Uterus (tissue), 4 donors: ENCODE measurements around the gene NKAIN2. TPM values are rescaled to one million over a fixed set of nuclear protein-coding genes. Genes with fewer than 3 reads are reported as not detected.

Experiments
- DNase-seq, 2 donors: peaks; one replicate each; pipeline ENCODE4 v3.0.0-alpha.2; 2019 to 2020
- H3K27ac ChIP-seq, 2 donors: fragments of 200-600 bp; sonication (generic); 1 replicate in 1 of 2; 2 replicates in 1 of 2; pipeline ENCODE4 v1.5.1; 2016 to 2018
- H3K27me3 ChIP-seq, 2 donors: fragments of 200-600 bp; sonication (generic); one replicate each; pipeline ENCODE4 v1.5.1; 2018 to 2019; ENCODE audit warnings: control low read depth in 1 of 2
- H3K36me3 ChIP-seq, 2 donors: fragments of 200-600 bp; sonication (generic); one replicate each; pipeline ENCODE4 v1.5.1; 2019; ENCODE audit warnings: control low read depth in 1 of 2
- H3K4me1 ChIP-seq, 2 donors: fragments of 200-600 bp; sonication (generic); one replicate each; pipeline ENCODE4 v1.5.1; 2018 to 2019; ENCODE audit warnings: control low read depth in 1 of 2
- H3K4me3 ChIP-seq, 2 donors: fragments of 200-600 bp; sonication (generic); 1 replicate in 1 of 2; 2 replicates in 1 of 2; pipeline ENCODE4 v1.5.1; 2018 to 2019; ENCODE audit warnings: mild to moderate bottlenecking in 1 of 2
- H3K9me3 ChIP-seq, 2 donors: fragments of 200-600 bp; sonication (generic); one replicate each; pipeline ENCODE4 v1.5.1; 2019; ENCODE audit warnings: control low read depth in 1 of 2
- CTCF ChIP-seq, 4 experiments: fragments of 200-600 bp in 2 of 4; fragments of 450-650 bp in 2 of 4; sonication (generic) in 2 of 4; IDR thresholded peaks; one replicate each; pipeline ENCODE4 v1.5.1; 2016 to 2019; ENCODE audit warnings: antibody characterized with exemption in 4 of 4, mild to moderate bottlenecking in 2 of 4, moderate library complexity in 1 of 4
- POLR2A ChIP-seq, 2 donors: fragments of 450-650 bp; IDR thresholded peaks; one replicate each; pipeline ENCODE4 v1.6.1; 2016; ENCODE audit warnings: antibody characterized with exemption in 2 of 2, mild to moderate bottlenecking in 1 of 2, moderate library complexity in 1 of 2
- intact Hi-C: fragments of 100-400 bp; cut with DNase I; formaldehyde crosslinking; loops from one replicate; pipeline ENCODE4 v1.15.1; 2023; ENCODE audit warnings: low total_unique reads
- total RNA-seq, 4 donors: library from RNA; depleted of rRNA in 3 of 4; stranded (reverse); fragments of >200 nt in 3 of 4; gene quantifications; one replicate each; pipeline versions ENCODE4 v1.1.0 to v1.2.4, GENCODE V29; 2014 to 2023
- donor health status: DM: yes; HTN: yes; CAD: no.

The NKAIN2 gene
- total RNA-seq, 4 donors from 2014 or later, result 0.59 to 1.1 (median 1.0) TPM; not detected in 1

- Histone ChIP-seq H3K9me3 (no peaks in the 10 kb centered on the region), H3K27me3 (no peaks in the 10 kb centered on the region), H3K4me3 (no peak overlapping the region), H3K4me1 (no peaks in the 10 kb centered on the region), H3K27ac (no peak overlapping the region), H3K36me3 (no peaks in the 10 kb centered on the region)
- no peak for TF ChIP-seq CTCF (IDR thresholded peaks at IDR 0.05)
- no peak for TF ChIP-seq POLR2A (IDR thresholded peaks at IDR 0.05)
- intact Hi-C loops, result no loop called here
- no peak for DNase-seq
Measured at GRCh38 chr6:123784330-123784729, 19.3 kb upstream of the NKAIN2 start.

GRCh38 chr6:123785039-123785438, 18.6 kb upstream of the NKAIN2 start:
- intact Hi-C loops, result no loop called here
- no peaks in the 10 kb centered on the region for H3K4me1 ChIP-seq
- no peaks in the 10 kb centered on the region for H3K9me3 ChIP-seq
- TF ChIP-seq POLR2A (IDR thresholded peaks at IDR 0.05) (no peak), CTCF (IDR thresholded peaks at IDR 0.05) (no peak)
- no peaks in the 10 kb centered on the region for H3K27me3 ChIP-seq
- H3K36me3 ChIP-seq, result no peaks in the 10 kb centered on the region
- DNase-seq, result no peak
- no peak overlapping the region for H3K4me3 ChIP-seq
- no peak overlapping the region for H3K27ac ChIP-seq

GRCh38 chr6:123788319-123788718, 15.3 kb upstream of the NKAIN2 start:
- no peaks in the 10 kb centered on the region for H3K9me3 ChIP-seq
- DNase-seq, result no peak
- no peak overlapping the region for H3K27ac ChIP-seq
- no peaks in the 10 kb centered on the region for H3K27me3 ChIP-seq
- H3K36me3 ChIP-seq, result no peaks in the 10 kb centered on the region
- intact Hi-C loops, result no loop called here
- H3K4me1 ChIP-seq, result no peaks in the 10 kb centered on the region
- no peak overlapping the region for H3K4me3 ChIP-seq
- TF ChIP-seq CTCF (IDR thresholded peaks at IDR 0.05), result no peak
- TF ChIP-seq POLR2A (IDR thresholded peaks at IDR 0.05), result no peak

GRCh38 chr6:123794190-123794589, 9.5 kb upstream of the NKAIN2 start:
- intact Hi-C loops, result no loop called here
- no peak overlapping the region for H3K27ac ChIP-seq

GRCh38 chr6:123794799-123795198, 8.9 kb upstream of the NKAIN2 start:
- H3K4me3 ChIP-seq, result no peak overlapping the region
- intact Hi-C loops, result no loop called here

More at GRCh38 chr6:123794190-123794589, 9.5 kb upstream of the NKAIN2 start:
- Histone ChIP-seq H3K4me3 (no peak overlapping the region), H3K4me1 (no peaks in the 10 kb centered on the region), H3K9me3 (no peaks in the 10 kb centered on the region), H3K27me3 (no peaks in the 10 kb centered on the region), H3K36me3 (no peaks in the 10 kb centered on the region)
- no peak for DNase-seq
- TF ChIP-seq CTCF (IDR thresholded peaks at IDR 0.05), result no peak
- no peak for TF ChIP-seq POLR2A (IDR thresholded peaks at IDR 0.05)

More at GRCh38 chr6:123794799-123795198, 8.9 kb upstream of the NKAIN2 start:
- no peaks in the 10 kb centered on the region for H3K27me3 ChIP-seq
- no peaks in the 10 kb centered on the region for H3K4me1 ChIP-seq
- no peaks in the 10 kb centered on the region for H3K36me3 ChIP-seq
- H3K9me3 ChIP-seq, result no peaks in the 10 kb centered on the region
- DNase-seq, result no peak
- TF ChIP-seq POLR2A (IDR thresholded peaks at IDR 0.05), result no peak
- no peak for TF ChIP-seq CTCF (IDR thresholded peaks at IDR 0.05)
- no peak overlapping the region for H3K27ac ChIP-seq
